ENCODE data around the gene KLF1.
A peak's percentile ranks its signal among the peaks of the same experiment; 100 is the strongest.
"Not testable (repeated sequence)": the region's sequence is repeated elsewhere in the genome, so short reads cannot be mapped to it uniquely, and the experiment has no call there.

The KLF1 gene

DNA sequence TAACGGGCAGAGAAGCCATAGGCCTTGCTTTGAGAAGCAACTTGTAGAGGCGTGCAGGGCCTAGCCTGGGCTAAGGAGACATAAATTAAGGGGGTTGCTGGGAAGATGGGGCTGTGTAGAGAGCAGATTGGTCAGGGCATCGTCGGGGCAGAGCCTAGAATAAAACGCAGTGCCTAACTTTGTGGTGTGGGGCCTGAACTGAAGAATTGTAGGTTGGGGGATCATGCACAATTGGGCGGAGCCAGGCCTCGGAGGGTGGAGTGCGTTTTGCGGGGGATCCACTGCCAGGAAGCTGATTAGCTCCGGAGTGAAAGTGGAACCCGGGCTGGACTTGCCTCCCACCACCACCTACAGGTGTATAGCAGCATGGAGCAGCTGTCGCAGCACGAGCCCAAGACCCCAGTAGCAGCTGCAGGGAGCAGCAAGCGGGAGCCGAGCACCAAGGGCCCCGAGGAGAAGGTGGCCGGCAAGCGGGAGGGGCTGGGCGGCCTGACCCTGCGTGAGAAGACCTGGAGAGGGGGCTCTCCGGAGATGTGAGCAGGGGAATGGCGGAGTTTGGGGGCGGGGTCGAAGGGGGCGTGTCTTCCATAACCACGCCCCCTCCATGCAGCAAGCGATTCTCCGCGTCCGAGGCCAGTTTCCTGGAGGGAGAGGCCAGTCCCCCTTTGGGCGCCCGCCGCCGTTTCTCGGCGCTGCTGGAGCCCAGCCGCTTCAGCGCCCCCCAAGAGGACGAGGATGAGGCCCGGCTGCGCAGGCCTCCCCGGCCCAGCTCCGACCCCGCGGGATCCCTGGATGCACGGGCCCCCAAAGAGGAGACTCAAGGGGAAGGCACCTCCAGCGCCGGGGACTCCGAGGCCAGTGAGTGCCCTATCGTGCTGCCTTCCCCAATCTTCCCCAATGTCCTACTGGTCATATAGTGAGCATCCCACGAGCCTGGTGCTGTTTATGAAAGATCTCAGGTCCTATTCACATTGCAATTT is 19.6 kb downstream of the KLF1 start:
- peak in 1 of 2 donors; percentile 44 for DNase-seq (ENCODE audit: low read depth in 2 of 2)

DNA sequence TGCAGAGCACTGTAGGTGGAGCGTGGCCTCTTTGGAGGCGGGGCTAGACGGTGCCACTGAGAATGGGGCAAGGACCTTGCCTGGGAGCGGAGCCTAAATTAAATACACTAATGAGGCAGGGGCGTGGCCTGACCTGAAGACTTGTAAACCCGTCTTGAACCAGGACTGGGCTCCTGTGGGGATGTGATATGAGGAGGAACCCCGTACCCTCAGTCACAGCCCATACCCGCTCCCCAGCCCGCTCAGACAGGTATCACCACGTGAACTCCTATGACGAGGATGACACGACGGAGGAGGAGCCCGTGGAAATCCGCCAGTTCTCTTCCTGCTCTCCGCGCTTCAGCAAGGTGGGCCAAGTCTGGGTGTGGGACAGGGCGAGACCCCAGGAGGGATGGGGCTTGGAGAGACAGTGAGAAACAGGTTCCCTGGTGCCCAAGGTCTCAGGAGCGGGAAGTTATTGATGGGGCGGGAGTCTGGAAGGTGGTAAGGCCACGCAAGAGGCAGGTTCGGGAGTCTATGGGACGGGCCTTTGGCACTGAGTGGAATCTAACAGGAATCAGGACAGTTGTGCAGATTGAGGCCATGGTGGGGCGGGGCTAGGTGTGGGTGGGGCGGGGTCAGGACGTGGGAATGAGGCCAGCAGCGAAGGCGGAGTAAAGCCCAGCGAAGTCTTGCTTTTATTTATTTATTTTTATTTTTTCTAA is 20.4 kb downstream of the KLF1 start:
- no peak for DNase-seq (ENCODE audit: low read depth in 2 of 2)

DNA sequence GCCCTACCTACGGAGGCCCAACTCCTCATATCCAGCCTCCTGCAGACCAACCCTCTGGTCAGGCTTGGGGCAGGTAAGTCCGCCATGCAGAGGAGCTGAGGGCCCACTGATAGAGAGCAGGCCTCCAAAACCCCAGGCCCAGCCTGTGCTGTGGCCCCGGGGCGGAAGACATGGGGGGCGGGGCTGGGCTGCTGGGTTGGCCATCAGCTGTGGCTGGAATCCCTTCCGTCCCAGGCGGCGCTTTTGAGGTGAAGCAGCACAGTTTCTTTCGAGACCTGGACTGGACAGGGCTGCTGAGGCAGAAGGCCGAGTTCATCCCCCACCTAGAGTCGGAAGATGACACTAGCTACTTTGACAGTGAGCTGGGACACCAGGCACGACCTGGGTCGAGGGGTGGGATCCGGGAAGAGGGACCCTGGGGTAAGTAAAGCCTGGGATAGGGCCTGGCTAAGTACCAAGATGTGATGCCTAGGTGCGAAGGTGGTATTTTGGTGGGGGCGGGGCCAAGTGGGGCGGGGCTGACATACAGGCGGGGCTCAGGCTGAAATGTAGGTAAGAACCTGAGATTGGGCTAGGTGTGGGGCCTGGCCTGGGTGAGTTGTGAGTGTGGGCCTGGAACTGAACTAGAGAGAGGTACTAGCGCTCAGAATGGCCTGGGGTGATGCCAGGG is 21.1 kb downstream of the KLF1 start:
- no peak for DNase-seq (ENCODE audit: low read depth in 2 of 2)

DNA sequence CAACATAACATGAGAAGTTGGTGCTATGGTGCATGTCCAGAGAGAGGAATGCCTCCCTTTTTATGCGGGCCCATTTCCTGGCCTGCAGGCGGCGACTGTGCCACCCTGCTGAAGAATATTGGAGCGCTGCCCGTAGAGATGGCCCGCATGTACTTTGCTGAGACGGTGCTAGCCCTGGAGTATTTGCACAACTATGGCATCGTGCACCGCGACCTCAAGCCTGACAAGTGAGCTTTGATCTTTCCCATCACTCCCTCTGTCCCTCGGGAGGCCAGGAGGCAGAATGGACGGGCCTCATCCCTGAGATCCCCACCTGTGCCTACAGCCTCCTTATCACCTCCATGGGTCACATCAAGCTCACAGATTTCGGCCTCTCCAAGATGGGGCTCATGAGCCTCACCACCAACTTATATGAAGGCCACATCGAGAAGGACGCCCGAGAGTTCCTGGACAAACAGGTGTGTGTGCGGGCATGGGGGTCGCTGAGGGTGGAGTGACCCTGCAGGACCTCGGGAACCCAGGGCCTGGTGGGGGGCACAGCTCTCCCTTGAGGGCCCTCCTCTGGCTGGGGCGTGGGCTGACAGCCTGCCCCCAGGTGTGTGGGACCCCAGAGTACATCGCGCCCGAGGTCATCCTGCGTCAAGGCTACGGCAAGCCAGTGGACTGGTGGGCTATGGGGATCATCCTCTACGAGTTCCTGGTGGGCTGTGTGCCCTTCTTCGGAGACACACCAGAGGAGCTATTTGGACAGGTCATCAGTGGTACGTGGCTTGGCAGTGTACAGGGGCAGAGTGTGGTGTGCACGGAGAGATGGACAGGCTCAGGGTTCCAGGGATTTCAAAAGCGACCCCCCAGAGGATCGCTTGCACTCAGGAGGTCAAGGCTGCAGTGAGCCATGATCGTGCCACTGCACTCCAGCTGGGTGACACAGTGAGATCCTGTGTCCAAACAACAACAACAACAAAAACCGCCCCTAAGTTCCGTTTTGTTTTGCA is 22.0 kb downstream of the KLF1 start:
- DNase-seq (ENCODE audit: low read depth in 2 of 2) = no peak

DNA sequence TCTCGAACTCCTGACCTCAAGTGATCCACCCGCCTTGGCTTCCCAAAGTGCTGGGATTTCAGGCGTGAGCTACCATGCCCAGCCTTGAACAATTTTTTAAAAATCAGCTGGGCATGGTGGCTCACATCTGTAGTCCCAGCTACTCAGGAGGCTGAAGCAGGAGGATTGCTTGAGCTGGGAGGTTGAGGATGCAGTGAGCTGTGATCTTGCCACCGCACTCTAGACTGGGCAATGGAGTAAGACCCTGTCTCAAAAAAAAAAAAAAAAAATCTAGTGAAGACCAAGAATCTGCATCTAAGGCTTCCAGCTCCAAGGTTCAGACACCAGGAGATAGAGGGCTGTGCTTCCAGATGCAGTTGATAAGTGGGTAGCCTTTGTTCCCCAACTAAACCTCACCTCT is 22.9 kb downstream of the KLF1 start:
- DNase-seq (ENCODE audit: low read depth in 2 of 2) = no peak

DNA sequence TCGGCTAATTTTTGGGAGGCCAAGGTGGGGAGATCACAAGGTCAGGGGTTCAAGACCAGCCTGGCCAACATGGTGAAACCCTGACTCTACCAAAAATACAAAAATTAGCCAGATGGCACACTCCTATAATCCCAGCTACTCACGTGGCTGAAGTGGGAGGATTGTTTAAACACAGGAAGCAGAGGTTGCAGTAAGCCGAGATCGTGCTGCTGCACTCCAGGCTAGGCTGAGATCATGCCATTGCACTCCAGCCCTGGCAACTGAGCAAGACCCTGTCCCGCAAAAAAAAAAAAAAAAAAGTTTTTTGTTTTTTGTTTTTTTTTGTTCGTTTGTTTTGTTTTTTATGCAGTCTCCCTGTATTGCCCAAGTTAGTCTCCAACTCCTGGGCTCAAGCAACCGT is 27.5 kb downstream of the KLF1 start:
- no peak for DNase-seq (ENCODE audit: low read depth in 2 of 2)

DNA sequence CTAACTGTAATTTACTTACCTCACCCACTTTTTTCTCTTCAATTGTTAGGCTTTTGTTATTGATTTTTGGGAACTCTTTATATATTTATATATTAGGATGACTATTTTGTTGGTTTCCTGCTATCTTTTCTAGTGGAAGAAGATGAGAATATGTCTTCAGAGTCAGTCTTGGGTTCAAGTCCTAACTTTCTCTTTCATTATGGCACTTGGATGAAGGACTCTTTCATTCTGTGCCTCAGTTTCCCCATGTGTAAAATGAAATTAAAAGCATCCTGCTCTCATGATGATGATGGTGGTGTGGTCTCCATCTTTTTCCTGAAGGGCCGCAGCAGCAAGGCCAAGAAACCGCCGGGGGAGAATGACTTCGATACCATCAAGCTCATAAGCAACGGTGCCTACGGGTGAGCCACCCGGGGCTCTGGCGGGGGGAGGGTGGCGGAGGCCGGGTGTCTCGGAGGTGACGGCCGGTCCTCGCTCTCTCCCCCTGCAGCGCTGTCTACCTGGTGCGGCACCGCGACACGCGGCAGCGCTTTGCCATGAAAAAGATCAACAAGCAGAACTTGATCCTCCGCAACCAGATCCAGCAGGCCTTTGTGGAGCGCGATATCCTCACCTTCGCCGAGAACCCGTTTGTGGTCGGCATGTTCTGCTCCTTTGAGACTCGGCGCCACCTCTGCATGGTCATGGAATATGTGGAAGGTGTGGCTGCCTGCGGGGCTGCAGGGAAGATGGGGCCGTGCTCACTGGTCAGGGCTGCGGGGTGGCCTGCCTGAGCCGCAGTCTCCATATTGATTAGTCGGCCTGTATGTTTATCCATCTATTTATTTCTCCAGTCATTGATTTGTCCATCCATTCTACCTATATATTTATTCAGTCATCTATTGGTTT is 28.7 kb downstream of the KLF1 start:
- DNase-seq (ENCODE audit: low read depth in 2 of 2) = no peak

DNA sequence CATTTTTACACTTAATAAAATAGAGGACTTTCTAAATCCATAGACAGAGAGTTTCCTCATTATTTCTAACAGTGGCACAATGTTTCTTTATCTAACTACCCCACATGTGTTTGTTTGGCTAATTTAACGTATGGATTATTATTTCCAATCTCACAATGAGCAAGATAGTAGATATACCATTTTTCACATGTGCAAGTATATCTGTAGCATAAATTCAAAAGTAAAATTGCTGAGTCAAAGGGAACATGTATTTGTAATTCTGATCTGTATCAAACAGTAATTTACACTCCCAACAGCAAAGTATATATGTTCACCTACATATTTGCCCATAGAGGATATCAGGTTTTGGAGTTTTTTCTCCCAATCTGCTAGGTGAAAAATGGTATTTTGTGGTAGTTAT is 30.3 kb downstream of the KLF1 start:
- DNase-seq (ENCODE audit: low read depth in 2 of 2) = no peak

DNA sequence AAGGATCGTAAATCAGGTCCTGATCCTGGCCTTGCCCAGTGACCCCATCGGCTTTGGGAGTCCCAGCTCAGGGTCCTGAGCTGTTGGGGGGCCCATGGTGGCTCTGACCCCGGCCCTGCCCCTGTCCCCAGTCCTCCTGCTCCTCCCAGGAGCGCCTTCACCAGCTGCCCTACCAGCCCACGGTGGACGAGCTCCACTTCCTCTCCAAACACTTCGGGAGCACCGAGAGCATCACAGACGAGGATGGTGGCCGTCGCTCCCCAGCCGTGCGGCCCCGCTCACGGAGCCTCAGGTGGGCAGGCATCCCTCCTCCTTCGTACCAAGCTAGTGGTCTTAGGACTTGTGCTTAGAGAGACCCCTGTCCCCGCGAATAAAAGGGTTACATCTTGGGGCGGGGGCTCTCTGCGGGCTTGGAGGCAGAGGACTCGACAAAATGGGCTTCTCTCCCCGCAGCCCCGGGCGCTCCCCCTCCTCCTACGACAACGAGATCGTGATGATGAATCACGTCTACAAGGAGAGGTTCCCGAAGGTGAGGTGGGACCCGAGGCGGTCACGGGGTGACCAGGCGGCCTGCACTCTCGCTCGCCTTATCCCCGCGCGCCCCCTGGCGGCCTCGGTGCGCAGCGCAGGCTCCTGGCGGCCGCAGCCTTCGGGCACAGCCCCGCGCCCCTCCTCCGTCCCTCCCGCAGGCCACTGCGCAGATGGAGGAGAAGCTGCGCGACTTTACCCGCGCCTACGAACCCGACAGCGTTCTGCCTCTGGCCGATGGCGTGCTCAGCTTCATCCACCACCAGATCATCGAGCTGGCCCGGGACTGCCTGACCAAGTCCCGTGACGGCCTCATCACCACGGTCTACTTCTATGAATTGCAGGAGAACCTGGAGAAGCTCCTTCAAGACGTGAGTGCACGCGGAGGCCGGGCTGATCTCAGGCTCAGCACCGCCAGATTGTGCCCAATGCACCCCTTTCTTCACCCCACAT is 39.6 kb downstream of the KLF1 start:
- DNase-seq (ENCODE audit: low read depth in 2 of 2) = peak; percentile 63 to 84

DNA sequence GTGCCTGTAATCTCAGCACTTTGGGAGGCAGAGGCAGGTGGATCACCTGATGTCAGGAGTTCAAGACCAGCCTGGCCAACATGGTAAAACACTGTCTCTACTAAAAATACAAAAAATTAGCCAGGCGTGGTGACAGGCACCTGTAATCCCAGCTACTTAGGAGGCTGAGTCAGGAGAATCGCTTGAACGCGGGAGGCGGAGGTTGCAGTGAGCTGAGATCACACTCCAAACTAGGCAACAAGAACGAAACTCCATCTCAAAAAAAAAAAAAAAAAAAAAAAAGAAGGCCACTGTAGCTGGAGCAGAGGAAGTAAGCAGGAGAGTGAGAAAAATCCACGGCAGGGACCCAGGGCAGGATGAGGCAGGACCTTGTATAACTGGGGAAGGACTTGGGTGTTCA is 40.4 kb downstream of the KLF1 start:
- not testable (repeated sequence) for DNase-seq (ENCODE audit: low read depth in 2 of 2)

DNA sequence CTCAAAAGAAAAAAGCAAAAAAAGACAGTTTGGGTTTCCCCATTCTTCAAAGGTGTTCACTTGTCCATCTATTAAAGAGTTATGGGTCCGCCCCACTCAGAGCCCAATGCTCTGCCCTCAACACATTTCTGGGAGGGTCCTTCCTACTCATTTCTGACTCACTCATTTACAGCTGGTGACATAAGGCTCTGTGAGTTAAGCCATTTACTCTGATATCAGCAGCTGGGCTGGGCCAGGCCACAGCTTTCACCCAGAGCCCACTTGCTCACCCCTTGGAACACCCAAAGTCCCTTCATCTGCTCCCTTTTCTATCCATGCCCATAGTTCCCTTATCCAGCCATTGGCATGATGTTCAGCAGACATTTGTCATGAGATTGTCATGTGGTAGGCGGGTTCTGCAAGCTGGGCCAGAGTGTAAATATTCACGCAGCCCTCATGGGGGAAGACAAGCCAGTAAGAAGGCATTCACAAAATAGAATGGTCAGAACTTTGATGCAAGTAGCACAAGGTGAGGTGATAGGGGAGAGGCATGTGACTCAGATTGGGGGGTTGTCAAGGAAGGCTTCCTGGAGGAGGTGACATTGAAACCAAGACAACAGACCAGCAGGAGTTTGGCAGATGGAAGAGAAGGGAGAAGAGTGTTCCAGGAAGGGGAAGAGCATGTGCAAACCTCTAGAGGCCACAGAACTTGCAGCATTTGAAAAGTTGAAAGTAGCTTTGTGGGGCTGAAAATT is 42.8 kb downstream of the KLF1 start:
- DNase-seq (ENCODE audit: low read depth in 2 of 2) = no peak

DNA sequence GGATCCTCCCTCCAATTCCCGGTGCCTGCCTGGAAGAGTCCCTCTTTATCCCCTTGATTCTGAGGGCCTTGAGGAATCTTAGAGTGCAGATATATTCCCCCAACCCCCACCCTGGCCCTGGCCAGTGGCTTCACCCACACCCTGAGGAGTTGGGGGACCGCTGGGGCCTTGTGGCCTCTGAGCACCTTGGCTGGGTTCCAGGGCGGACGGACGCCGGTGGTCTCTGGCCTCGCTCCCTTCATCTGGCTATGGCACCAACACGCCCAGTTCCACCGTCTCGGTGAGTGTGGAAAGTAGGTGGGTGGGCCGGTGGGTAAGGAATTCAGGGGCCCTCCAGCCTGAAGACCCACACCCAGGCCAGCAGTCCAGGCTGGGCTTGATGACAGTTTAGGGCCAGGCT is 43.7 kb downstream of the KLF1 start:
- no peak for DNase-seq (ENCODE audit: low read depth in 2 of 2)

DNA sequence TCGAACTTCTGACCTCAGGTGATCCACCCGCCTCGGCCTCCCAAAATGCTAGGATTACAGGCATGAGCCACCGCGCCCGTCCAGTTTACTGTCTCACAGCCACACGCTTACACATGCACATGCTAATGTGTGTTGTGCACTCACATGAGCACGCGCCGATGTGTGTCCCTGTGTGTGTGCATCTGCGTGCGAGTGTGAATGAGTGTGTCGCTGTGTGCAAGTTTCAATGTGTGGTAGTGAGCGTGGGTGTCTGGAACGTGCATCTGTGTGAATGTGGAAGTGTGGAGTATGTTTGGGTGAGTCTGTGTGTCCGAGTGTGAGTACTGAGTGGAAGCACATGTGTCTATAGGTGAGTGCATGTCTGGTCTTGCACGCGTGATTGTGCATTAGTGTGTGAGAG is 44.5 kb downstream of the KLF1 start:
- DNase-seq (ENCODE audit: low read depth in 2 of 2) = no peak

DNA sequence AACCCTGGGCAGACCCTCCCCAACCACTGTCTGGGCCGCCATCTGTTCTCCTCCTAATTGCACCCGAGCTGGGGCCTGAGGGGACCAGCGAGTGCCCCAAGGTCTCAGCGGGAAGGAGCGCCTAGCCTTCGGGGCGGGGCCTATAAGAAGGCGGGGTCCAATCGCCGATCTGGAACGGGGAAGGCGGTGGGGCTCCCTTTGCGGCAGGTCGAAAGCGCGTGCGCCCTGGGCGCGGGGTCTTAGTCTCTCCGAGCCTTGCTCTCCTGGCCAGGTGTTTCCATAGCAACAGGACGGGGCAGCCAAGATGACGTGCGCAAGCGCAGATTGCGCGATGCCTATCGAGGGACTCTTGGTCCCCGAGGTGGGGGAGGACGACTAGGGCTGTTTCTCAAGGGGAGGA is 45.9 kb downstream of the KLF1 start:
- no peak for DNase-seq (ENCODE audit: low read depth in 2 of 2)

DNA sequence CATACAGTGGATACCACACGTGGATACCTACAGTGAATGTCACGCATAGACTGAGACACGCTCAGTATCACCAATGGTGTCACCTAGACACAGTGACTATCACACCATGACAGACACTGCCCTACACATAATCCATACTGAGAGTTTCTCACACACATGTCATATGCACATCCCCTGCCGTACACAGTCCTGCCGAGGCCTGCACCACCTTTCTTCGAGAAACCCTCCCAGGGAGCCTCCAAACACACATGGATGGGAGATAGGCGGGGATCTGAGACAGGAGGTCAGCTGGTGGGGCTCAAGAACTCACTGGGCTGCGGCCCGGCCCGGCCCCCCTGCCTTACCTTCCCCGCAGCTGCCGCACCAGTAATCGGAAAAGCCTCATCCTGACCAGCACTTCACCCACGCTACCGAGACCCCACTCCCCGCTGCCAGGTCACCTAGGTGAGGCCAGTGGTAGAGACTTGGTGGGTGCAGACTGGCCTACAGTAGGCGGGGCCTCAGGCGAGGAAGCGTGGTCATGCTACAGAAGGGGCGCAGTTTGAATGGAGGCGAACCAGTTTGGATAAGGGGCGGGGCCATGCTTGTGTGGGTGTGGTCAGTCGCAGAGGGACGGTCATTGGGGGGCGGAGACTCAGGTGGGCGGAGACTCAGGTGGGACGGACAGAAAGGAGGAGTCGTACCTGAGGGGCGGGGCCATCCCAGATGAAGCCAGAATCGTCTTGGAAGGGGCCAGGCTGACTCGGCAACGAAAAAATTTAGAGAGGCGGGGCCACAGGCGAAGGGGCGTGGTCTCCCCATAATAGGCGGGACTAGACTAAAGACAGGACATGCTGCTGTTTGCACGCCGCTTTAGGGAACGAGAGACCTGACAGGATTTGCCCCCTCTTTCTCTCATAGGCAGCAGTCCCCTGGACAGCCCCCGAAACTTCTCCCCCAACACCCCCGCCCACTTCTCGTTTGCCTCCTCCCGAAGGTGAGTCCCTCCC is 46.6 kb downstream of the KLF1 start:
- no peak for DNase-seq (ENCODE audit: low read depth in 2 of 2)

DNA sequence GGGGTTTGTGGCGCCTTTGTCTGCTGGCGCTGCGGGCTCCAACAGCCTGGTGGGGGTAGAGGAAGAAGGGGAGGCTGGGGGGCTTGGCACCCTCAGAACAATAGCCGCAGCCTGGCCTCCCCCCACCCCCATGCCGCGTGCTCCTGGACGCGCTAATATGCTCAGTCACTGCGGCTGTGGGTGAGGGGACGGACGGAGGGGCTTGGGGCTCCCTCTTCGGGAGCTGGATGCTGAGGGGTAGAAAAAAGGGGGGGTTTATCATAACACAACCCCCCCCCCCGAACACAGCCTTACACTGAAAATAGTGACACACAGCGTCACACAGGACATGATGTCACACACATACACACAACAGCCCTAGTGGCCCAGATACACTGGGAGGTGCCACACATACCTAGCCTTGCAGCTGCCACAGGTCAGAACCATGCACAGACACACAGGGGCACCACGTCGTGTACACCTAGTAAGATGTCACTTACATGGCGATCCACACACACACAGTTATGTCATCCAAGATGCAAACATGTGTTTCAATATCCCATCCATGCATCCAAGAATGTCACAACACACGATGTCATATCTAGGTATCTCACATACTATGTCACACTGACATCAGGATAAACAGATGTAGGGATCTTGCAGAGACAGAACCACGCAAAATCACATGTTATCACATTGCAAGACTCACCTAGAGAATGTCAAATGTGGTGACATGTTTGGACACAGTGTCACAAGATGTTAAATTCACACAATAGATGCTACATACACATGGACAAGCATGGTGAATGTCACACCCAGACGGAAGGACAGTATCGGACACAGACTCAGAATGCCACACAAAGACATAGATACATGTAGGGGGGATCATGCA is 47.9 kb downstream of the KLF1 start:
- DNase-seq (ENCODE audit: low read depth in 2 of 2) = no peak
